ENCODE results near the gene CYP20A1. TPM values are rescaled to one million over a fixed set of nuclear protein-coding genes. Genes with fewer than 3 reads are reported as not detected.
"Not testable (repeated sequence)": the region's sequence is repeated elsewhere in the genome, so short reads cannot be mapped to it uniquely, and the experiment has no call there.

The CYP20A1 gene
- total RNA-seq, 1 experiment from 2014 or later = 8.5 TPM

DNA sequence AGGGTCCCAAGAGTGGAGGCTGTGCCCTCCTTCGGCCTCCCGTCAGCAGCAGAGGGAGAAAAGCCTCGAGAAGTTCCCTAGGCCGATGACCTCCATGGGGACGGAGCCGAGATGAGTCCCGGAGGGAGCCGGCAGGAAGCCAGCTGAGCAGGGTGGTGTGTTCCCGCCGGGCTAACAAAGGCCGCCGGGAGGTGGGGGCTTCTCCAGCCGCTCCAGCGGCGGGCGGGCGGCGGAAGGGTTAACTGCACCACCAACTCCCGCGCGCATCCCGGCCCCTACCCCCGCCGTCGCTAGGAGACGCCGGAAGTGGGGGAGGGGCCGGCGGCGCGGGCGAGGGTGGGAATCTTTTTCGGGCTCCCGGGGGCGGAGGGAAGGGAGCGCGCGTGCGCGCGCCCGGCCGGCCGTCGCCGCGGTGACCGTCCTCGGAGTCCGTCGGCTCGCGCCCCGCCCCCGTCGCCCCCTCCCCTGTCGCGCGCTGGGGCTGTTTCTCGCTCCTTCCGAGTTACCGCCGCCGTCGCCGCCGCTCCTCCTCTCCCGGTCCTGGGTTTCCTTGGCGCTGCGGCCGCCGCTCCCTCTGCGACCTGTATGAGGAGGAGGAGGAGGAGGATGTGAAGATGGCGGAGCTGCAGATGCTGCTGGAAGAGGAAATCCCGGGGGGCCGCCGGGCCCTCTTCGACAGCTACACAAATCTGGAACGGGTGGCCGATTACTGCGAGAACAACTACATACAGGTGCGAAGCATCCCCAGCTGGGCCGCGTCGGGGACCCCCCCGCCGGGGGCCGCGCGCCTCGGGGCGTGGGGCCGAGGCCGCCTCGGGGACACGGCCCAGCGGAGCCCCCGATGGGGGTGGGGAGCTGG, 89.3 kb downstream of the CYP20A1 start, which contains the start of gene ABI2:
TSS of gene ABI2 (plus strand) at position 494 of the 859 bp plus-strand sequence. CDS start at position 615, 121 bp downstream.
- Histone ChIP-seq H3K27me3 (ENCODE audit: control insufficient read depth, insufficient read depth, low read length) (no peaks in the 10 kb centered on the region), H3K4me3 (ENCODE audit: insufficient read depth, low read depth, low read length) (peak within 1 kb of the TSS; percentile 91), H3K36me3 (replicated peaks; ENCODE audit: control insufficient read depth, insufficient read depth, low read length) (no peaks in the 10 kb centered on the region)
- peak; percentile 98 for DNase-seq

DNA sequence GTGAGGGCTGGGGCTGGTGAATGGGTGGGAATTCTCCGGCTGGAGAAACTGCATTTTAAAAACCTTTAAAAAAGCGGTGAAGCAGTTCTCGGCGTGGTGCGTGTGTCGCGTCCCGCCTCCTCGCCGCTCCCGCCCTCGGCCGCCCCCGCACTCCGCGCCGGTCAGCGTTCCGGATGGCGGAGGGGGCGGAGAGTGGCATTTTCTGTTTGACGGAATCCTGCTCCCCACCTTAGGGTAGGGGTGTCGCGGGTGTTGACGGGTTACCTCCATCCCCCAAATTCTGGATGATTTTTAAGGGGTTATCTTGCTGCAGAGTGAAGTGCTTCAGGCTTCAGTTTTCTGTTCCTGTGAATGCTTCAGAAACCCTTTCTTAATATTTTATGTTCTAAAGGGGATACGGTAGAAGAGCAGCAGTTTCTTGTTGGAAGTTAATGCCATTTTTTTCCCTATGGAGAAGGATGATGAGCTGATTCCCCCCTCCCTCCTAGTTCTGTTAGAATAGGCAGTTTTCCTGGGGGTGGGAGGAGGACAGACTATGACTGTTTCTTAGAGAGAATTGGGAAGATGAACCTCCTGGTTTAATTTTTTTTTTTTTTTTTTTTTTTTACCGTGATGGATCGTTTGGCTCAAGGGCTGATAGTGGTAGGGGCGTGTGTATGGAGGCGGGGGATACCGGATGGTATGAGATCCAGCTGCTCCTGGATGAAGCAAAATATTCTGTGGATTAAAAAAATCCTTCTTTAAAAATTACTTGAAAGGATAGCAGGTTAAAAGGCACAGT, 90.1 kb downstream of the CYP20A1 start:
- no peaks in the 10 kb centered on the region for H3K36me3 ChIP-seq (replicated peaks; ENCODE audit: control insufficient read depth, insufficient read depth, low read length)
- no peaks in the 10 kb centered on the region for H3K27me3 ChIP-seq (ENCODE audit: control insufficient read depth, insufficient read depth, low read length)
- peak overlapping the region; percentile 91 for H3K4me3 ChIP-seq (ENCODE audit: insufficient read depth, low read depth, low read length)
- DNase-seq = peak; percentile 67

DNA sequence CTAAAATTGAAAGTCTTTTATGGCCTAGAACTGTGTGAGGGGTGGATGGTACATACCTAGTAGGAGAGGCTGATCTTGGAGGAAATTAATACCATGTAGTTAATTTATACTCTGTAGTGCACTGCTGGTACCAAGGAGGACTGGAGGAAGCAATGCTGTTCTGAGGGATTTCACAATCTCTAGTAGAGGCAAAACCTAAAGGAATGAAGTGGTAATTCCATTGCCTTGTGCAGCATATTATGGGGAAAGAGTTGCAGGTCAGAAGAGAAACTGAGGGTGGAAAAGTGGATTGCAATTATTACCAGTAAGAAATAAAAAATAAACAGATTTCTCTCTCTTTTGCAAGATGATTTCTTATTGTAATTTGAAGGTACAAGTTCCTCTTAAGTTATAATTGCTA, 91.6 kb downstream of the CYP20A1 start:
- no peak for DNase-seq
- no peak overlapping the region for H3K4me3 ChIP-seq (ENCODE audit: insufficient read depth, low read depth, low read length)
- no peaks in the 10 kb centered on the region for H3K36me3 ChIP-seq (replicated peaks; ENCODE audit: control insufficient read depth, insufficient read depth, low read length)
- no peaks in the 10 kb centered on the region for H3K27me3 ChIP-seq (ENCODE audit: control insufficient read depth, insufficient read depth, low read length)

DNA sequence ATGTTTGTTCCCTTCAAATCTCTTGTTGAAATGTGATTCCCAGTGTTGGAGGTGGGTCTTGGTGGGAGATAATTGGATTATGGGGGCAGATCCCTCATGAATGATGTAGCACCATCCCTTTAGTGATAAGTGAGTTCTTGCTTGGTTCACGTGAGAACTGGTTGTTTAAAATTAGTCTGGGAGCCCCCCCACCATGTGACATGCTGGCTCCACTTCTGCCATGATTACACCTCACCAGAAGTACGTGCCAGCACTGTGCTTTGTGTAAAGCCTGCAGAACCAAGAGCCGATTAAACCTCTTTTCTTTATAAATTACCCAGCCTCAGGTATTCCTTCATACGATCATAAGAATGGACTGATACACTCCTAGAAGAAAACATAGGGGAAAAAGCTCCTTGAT, 99.5 kb downstream of the CYP20A1 start:
- DNase-seq = no peak
- Histone ChIP-seq H3K27me3 (ENCODE audit: control insufficient read depth, insufficient read depth, low read length) (no peaks in the 10 kb centered on the region), H3K36me3 (replicated peaks; ENCODE audit: control insufficient read depth, insufficient read depth, low read length) (no peaks in the 10 kb centered on the region; the same call in 1 of the 2 replicates), H3K4me3 (ENCODE audit: insufficient read depth, low read depth, low read length) (no peak overlapping the region)

DNA sequence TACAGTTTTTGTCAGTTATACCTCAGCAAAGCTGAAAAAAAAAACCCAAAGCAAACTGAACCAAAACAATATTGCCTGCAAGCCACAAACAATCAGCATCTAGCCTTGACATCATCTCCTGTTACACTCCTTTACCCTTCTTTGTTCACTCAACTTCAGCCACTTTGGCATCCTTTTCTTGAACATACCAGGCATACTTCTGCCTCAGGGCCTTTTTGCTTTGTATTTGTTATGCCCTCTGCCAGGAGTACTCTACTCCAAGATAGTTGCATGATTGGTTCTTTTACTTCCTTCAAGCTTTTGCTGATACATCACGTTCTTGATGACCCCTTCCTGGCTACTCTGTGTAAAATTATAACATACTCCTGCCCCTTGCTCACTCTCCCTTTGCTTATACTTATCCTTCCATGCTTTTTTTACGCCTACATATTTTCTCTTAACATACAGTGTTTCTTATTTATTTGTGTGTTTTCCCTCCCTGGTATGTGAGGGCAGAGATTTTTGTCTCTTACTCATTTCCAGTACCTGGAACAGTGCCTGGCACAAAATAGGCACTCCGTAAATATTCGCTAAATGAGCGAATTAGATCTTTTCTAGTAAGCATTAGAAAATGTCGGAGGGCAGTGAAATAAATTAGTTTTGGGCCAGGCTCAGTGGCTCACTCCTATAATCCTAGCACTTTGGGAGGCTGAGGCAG, 102.1 kb downstream of the CYP20A1 start:
- Histone ChIP-seq H3K27me3 (ENCODE audit: control insufficient read depth, insufficient read depth, low read length) (no peaks in the 10 kb centered on the region), H3K4me3 (ENCODE audit: insufficient read depth, low read depth, low read length) (no peak overlapping the region), H3K36me3 (replicated peaks; ENCODE audit: control insufficient read depth, insufficient read depth, low read length) (no peaks in the 10 kb centered on the region; the same call in 1 of the 2 replicates)
- peak; percentile 26 for DNase-seq

DNA sequence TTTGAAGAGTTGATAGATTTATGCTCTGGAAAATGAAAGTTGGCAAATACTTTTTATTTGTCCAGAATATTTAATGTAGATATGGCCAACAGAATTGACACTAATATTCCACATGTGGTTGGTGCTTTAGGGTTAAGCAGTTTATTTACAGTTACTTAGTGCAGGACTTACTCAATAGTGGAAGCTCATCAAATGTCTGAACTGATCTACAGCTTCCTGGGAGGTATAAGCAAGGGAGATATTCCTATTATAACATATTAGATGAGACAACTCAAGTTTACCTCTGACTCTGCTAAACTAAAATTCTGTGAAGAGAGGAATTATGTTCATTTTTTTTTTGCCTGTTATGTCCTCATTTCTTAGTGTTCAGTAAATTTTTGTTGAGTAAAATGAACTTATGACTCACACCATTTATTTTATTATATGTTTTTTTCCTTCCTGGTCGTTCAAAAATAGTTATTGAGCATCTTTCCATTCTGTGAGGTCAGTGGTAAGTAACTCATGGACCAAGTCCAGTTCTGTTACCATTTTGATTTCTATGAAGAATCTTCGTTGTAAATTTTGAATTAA, 103.0 kb downstream of the CYP20A1 start:
- Histone ChIP-seq H3K36me3 (replicated peaks; ENCODE audit: control insufficient read depth, insufficient read depth, low read length) (no peaks in the 10 kb centered on the region; the same call in 1 of the 2 replicates), H3K4me3 (ENCODE audit: insufficient read depth, low read depth, low read length) (no peak overlapping the region), H3K27me3 (ENCODE audit: control insufficient read depth, insufficient read depth, low read length) (no peaks in the 10 kb centered on the region)
- DNase-seq = no peak

DNA sequence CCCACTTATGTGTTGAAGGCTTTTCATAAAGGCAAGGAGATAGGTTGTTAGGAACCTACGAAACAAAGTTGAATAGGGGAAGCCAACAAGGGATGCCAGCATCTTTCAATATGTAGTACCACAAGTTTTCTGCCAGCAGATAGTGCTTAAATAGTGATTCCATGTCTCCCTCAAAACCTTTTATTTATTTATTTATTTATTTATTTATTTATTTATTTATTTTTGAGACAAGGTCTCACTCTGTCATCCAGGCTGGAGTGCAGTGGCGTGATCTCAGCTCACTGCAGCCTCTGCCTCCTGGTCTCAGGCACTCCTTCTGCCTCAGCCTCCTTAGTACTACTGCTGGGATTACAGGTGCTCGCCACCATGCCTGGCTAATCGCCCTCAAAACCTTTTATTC, 103.6 kb downstream of the CYP20A1 start:
- DNase-seq; H3K36me3 ChIP-seq (replicated peaks; ENCODE audit: control insufficient read depth, insufficient read depth, low read length); H3K27me3 ChIP-seq (ENCODE audit: control insufficient read depth, insufficient read depth, low read length); H3K4me3 ChIP-seq (ENCODE audit: insufficient read depth, low read depth, low read length): not testable (repeated sequence)

DNA sequence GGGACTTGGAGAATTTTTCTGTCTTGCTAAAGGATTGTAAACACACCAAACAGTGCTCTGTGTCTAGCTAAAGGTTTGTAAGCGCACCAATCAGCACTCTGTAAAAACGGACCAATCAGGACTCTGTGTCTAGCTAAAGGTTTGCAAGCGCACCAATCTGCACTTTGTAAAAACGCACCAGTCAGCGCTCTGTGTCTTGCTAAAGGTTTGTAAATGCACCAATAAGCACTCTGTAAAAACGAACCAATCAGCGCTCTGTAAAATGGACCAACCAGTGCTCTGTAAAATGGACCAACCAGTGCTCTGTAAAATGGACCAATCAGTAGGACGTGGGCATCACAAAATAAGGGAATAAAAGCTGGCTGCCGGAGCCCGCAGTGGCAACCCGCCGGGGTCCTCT, 105.8 kb downstream of the CYP20A1 start:
- no peak for DNase-seq
- Histone ChIP-seq H3K27me3 (ENCODE audit: control insufficient read depth, insufficient read depth, low read length) (no peaks in the 10 kb centered on the region), H3K4me3 (ENCODE audit: insufficient read depth, low read depth, low read length) (no peak overlapping the region), H3K36me3 (replicated peaks; ENCODE audit: control insufficient read depth, insufficient read depth, low read length) (no peaks in the 10 kb centered on the region; the same call in 1 of the 2 replicates)

DNA sequence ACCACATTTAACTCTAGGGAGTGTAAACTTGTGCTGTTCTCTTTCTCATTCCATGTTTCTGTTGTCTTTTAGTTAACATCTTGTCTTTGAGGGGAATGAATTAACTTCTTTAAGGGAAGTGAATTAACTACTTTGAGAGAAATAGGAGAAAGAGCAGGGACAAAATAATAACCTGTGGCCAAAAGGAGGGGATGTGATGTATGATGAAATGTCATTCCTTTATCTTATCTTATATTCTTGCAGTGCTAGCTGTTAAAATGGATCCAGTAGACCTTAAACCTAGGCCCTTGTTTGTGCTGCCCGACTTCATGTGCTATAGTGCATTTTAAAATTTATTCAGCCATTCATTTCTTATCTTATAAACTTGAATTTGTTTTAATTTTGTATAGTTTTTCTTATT, 107.8 kb downstream of the CYP20A1 start:
- H3K4me3 ChIP-seq (ENCODE audit: insufficient read depth, low read depth, low read length) = no peak overlapping the region
- DNase-seq = no peak
- no peaks in the 10 kb centered on the region for H3K27me3 ChIP-seq (ENCODE audit: control insufficient read depth, insufficient read depth, low read length)
- no peaks in the 10 kb centered on the region; the same call in 1 of the 2 replicates for H3K36me3 ChIP-seq (replicated peaks; ENCODE audit: control insufficient read depth, insufficient read depth, low read length)

DNA sequence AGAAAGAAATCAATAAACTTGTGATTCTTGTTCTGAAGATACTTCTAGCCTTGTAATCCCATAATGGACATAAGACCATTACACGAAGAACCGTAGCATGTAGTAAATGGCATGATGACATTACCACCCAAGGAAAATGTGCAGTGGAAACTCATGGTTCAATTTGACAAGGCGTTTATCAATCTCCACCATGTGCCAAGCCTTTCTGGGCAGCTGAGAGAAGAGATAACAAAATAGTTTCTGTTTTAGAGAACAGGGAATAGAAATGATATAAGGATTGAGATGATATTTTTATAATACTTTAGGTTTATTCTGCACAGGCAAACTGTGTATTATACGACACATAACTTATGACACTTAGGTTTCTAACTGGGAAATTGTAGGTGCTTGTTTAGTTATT, 108.6 kb downstream of the CYP20A1 start:
- Histone ChIP-seq H3K4me3 (ENCODE audit: insufficient read depth, low read depth, low read length) (no peak overlapping the region), H3K36me3 (replicated peaks; ENCODE audit: control insufficient read depth, insufficient read depth, low read length) (no peaks in the 10 kb centered on the region; the same call in 1 of the 2 replicates), H3K27me3 (ENCODE audit: control insufficient read depth, insufficient read depth, low read length) (no peaks in the 10 kb centered on the region)
- DNase-seq = no peak

DNA sequence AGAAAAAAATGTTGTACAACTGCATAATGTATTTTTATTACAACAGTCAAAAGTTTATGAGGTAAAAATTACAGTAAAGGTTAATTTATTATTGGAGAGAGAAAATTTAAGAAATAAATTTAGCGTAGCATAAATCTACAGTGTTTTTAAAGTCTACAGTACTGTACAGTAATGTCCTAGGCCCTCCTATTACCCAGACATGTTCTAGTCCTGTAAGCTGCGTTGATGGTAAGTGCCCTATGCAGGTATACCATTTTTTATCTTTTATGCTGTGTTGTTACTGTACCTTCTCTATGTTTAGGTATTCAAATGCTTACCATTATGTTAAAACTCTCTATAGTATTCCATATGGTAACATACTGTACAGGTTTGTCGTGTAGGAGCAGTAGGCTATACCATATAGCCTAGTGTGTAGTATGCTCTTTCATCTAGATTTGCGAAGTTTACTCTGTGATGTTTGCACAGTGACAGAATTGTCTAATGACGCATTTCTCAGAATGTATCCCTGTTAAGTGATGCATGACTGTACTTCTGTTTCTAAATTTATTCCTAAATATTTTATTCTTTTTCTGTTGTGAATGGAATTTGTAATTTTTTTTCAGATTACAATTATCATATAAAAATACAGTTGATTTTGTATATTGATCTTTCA, 113.9 kb downstream of the CYP20A1 start:
- DNase-seq = no peak
- Histone ChIP-seq H3K27me3 (ENCODE audit: control insufficient read depth, insufficient read depth, low read length) (no peaks in the 10 kb centered on the region), H3K4me3 (ENCODE audit: insufficient read depth, low read depth, low read length) (no peak overlapping the region), H3K36me3 (replicated peaks; ENCODE audit: control insufficient read depth, insufficient read depth, low read length) (no peaks in the 10 kb centered on the region; the same call in 1 of the 2 replicates)

DNA sequence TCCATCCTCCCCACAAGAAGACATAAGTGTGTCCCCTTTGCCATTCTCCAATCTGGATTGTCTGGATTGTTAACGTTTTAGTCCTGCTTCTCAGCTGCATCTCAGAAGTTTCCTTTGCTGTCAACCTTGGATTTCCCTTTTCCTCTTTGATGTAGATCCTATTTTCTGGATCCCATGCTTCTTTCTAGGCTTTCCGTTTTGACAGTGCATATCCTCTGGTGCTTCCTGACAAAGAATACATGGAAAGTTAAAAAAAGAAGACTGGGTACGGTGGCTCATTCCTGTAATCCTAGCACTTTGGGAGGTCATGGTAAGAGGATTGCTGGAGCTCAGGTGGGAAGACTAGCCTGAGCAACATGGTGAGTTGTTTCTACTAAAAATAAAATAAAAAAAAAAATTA, 116.1 kb downstream of the CYP20A1 start:
- no peaks in the 10 kb centered on the region; the same call in 1 of the 2 replicates for H3K36me3 ChIP-seq (replicated peaks; ENCODE audit: control insufficient read depth, insufficient read depth, low read length)
- DNase-seq = no peak
- H3K27me3 ChIP-seq (ENCODE audit: control insufficient read depth, insufficient read depth, low read length) = no peaks in the 10 kb centered on the region
- H3K4me3 ChIP-seq (ENCODE audit: insufficient read depth, low read depth, low read length) = no peak overlapping the region

Measured in H7 (cell line).